Keratinocyte (primary cell): ENCODE data around the gene GNLY. TPM values are rescaled to one million over a fixed set of nuclear protein-coding genes. Genes with fewer than 3 reads are reported as not detected.

Experiments used
- DNase-seq: peaks from one replicate; pipeline ENCODE4 v3.0.0-alpha.2; 2011; ENCODE audit warnings: low read depth, missing footprints, low spot score
- FAIRE-seq: peaks from 2 replicates; lab custom pipeline; 2011; peaks lifted over from hg19 to GRCh38; lab: Jason Lieb, UNC
- H2AFZ ChIP-seq: 2 replicates; pipeline ENCODE4 v1.6.0; 2012; ENCODE audit warnings: low read length, control low read depth, inconsistent platforms; ENCODE audit not compliant: control insufficient read depth
- H3K27ac ChIP-seq: 2 replicates; pipeline ENCODE4 v1.5.1; 2011; ENCODE audit warnings: low read length; ENCODE audit not compliant: control insufficient read depth, insufficient read depth
- H3K27me3 ChIP-seq: 3 replicates; pipeline ENCODE4 v1.6.0; 2011; ENCODE audit warnings: low read length; ENCODE audit not compliant: control insufficient read depth, insufficient read depth; ENCODE audit errors: extremely low read depth
- H3K36me3 ChIP-seq, 2 experiments: 2 replicates in 1 of 2; 3 replicates in 1 of 2; pipeline ENCODE4 v1.5.1; 2011; ENCODE audit warnings: low read length in 2 of 2, mild to moderate bottlenecking in 1 of 2; ENCODE audit not compliant: control insufficient read depth in 2 of 2, insufficient read depth in 2 of 2; ENCODE audit errors: extremely low read depth in 1 of 2
- H3K4me1 ChIP-seq: 3 replicates; pipeline ENCODE4 v1.5.1; 2011; ENCODE audit warnings: low read length; ENCODE audit not compliant: control insufficient read depth, insufficient read depth; ENCODE audit errors: extremely low read depth
- H3K4me2 ChIP-seq: 3 replicates; pipeline ENCODE4 v1.6.0; 2011; ENCODE audit warnings: low read depth, low read length; ENCODE audit not compliant: control insufficient read depth, insufficient read depth; ENCODE audit errors: extremely low read depth
- H3K4me3 ChIP-seq, 3 experiments: fragments of 200-600 bp in 1 of 3; sonication (generic) in 1 of 3; 2 replicates in 2 of 3; 3 replicates in 1 of 3; pipeline ENCODE4 v1.5.1; 2011 to 2016; ENCODE audit warnings: low read length in 3 of 3, mild to moderate bottlenecking in 3 of 3, control low read depth in 2 of 3, inconsistent platforms in 1 of 3, low read depth in 1 of 3, mixed read lengths in 1 of 3, mixed run types in 1 of 3, moderate library complexity in 1 of 3; ENCODE audit not compliant: control insufficient read depth in 2 of 3, insufficient read depth in 2 of 3; ENCODE audit errors: extremely low read depth in 1 of 3
- H3K79me2 ChIP-seq: 2 replicates; pipeline ENCODE4 v1.6.0; 2012; ENCODE audit warnings: low read length; ENCODE audit not compliant: control insufficient read depth, insufficient read depth
- H3K9ac ChIP-seq: 3 replicates; pipeline ENCODE4 v1.6.0; 2011; ENCODE audit warnings: low read length; ENCODE audit not compliant: control insufficient read depth, insufficient read depth; ENCODE audit errors: extremely low read depth
- H3K9me1 ChIP-seq: 3 replicates; pipeline ENCODE4 v1.6.0; 2011; ENCODE audit warnings: low read length; ENCODE audit not compliant: control insufficient read depth, insufficient read depth; ENCODE audit errors: extremely low read depth
- H3K9me3 ChIP-seq: 2 replicates; pipeline ENCODE4 v1.5.1; 2012; ENCODE audit warnings: low read depth, low read length; ENCODE audit not compliant: control insufficient read depth
- H4K20me1 ChIP-seq: 3 replicates; pipeline ENCODE4 v1.6.0; 2011; ENCODE audit warnings: low read length; ENCODE audit not compliant: control insufficient read depth, insufficient read depth; ENCODE audit errors: extremely low read depth
- CTCF ChIP-seq, 3 experiments: IDR thresholded peaks in 1 of 3; conservative IDR thresholded peaks in 1 of 3; optimal IDR thresholded peaks in 1 of 3; 2 replicates in 2 of 3; 3 replicates in 1 of 3; pipeline versions ENCODE3 to v1.5.1; 2011; ENCODE audit warnings: low read length in 3 of 3, mild to moderate bottlenecking in 3 of 3, moderate library complexity in 2 of 3, control low read depth in 1 of 3, inconsistent platforms in 1 of 3; ENCODE audit not compliant: insufficient read depth in 2 of 3; ENCODE audit errors: extremely low read depth in 1 of 3
- EZH2 ChIP-seq: IDR thresholded peaks from one replicate; pipeline ENCODE4 v1.6.1; 2012; ENCODE audit warnings: inconsistent platforms, mild to moderate bottlenecking, low read length, moderate library complexity
- dilution Hi-C: fragments of 300-500 bp; cut with MboI; formaldehyde crosslinking; loops from one replicate; pipeline ENCODE4 v1.7.0; 2020; ENCODE audit warnings: low sequenced_read_pairs; ENCODE audit not compliant: extremely low pct_ligation_motif_present
- polyA plus RNA-seq, 5 experiments: library from polyadenylated mRNA; depleted of rRNA in 3 of 5; stranded (reverse) in 3 of 5; stranded (forward) in 1 of 5; unstranded in 1 of 5; fragments of >200 nt; gene quantifications; 1 replicate in 1 of 5; 2 replicates in 3 of 5; 3 replicates in 1 of 5; pipeline versions ENCODE4 v1.2.1 to v1.2.3, GENCODE V29; 2011 to 2012; ENCODE audit warnings: missing spikeins in 2 of 5, low read depth in 1 of 5, low replicate concordance in 1 of 5

GNLY gene
- polyA plus RNA-seq, 1 donor (not counting 4 experiments of a cell fraction or from before 2014, with no cell fraction given) = not detected

DNA sequence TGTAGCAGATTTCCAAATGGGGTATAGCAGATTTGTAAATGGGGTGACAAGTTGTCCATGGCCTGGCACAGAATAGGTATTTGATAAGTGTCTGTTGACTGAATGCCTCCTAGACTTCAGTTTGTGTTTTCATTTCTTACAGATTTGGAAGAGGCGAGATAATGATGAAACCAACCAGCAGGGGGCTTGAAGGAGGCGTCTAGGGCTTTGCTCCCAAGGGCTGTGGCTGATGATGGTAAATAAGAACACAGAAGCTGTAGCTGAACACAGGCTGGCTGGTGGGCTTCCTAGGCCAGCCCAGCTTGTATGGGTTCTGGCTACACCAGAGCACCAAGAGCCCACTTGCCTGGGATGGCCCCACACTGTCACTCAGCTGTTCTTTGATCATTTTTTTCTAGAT, 45.5 kb upstream of the GNLY start:
- Histone ChIP-seq H3K27me3 (no peaks in the 10 kb centered on the region), H3K4me3 (no peak overlapping the region), H4K20me1 (no peaks in the 10 kb centered on the region), H3K4me2 (no peak overlapping the region), H3K9me1 (no peaks in the 10 kb centered on the region), H3K36me3 (peaks cover 27 to 34% of the 10 kb centered on the region in 2 experiments), H3K9ac (no peak overlapping the region), H3K79me2 (no peaks in the 10 kb centered on the region), H3K9me3 (no peaks in the 10 kb centered on the region), H3K4me1 (no peaks in the 10 kb centered on the region), H2AFZ (no peak overlapping the region), H3K27ac (no peak overlapping the region)
- FAIRE-seq (no peak), DNase-seq (no peak)
- dilution Hi-C loops = no loop called here
- TF ChIP-seq EZH2 (no peak), CTCF (optimal IDR thresholded peaks at IDR 0.05 in 1 of 3, IDR thresholded peaks at IDR 0.05 in 1 of 3, conservative IDR thresholded peaks at IDR 0.05 in 1 of 3; ENCODE audit: extremely low read depth in 1 of 3, insufficient read depth in 2 of 3, low read length in 3 of 3) (peak; percentile 22 to 43 (median 38))

GRCh38 chr2:85649201-85650190, 44.7 kb upstream of the GNLY start:
- no peak overlapping the region for H3K27ac ChIP-seq
- no peaks in the 10 kb centered on the region for H3K4me1 ChIP-seq
- H2AFZ ChIP-seq = no peak overlapping the region
- DNase-seq (no peak), FAIRE-seq (no peak)
- no peak overlapping the region for H3K4me2 ChIP-seq
- dilution Hi-C loops = no loop called here
- H3K27me3 ChIP-seq = no peaks in the 10 kb centered on the region
- no peaks in the 10 kb centered on the region for H3K9me3 ChIP-seq
- H3K36me3 ChIP-seq = peaks cover 19 to 32% of the 10 kb centered on the region in 2 experiments
- no peaks in the 10 kb centered on the region for H3K9me1 ChIP-seq
- no peaks in the 10 kb centered on the region for H4K20me1 ChIP-seq
- no peaks in the 10 kb centered on the region for H3K79me2 ChIP-seq
- H3K9ac ChIP-seq = no peak overlapping the region
- no peak overlapping the region for H3K4me3 ChIP-seq
- TF ChIP-seq CTCF (optimal IDR thresholded peaks at IDR 0.05 in 1 of 3, IDR thresholded peaks at IDR 0.05 in 1 of 3, conservative IDR thresholded peaks at IDR 0.05 in 1 of 3; ENCODE audit: extremely low read depth in 1 of 3, insufficient read depth in 2 of 3, low read length in 3 of 3) (no peak), EZH2 (no peak)
